Heart left ventricle (tissue), 13 donors: ENCODE results near the gene OSM.

ENCODE experiments used
- POLR2A ChIP-seq, 2 donors: fragments of 450-650 bp; IDR thresholded peaks; one replicate each; pipeline ENCODE4 v1.6.1; 2017; ENCODE audit warnings: antibody characterized with exemption in 2 of 2, mild to moderate bottlenecking in 2 of 2, moderate library complexity in 2 of 2
- TF ChIP-seq, protein P1 (sequence below), 12 donors: fragments of 200-600 bp; sonication (generic) in 4 of 12; IDR thresholded peaks; one replicate each; pipeline versions ENCODE4 v1.5.0 to v1.8.0; 2018 to 2022; ENCODE audit warnings: antibody characterized with exemption in 12 of 12, mild to moderate bottlenecking in 5 of 12
- donor health status: ischemic (EF 13 %, LVEDD 7.1; RV severe dilation, severe dysfunction).
- donor health status: DM: no; HTN: yes; CAD: no.
- donor health status: DM: no; HTN: no; CAD: no.
- donor health status: ischemic (EF 25% LVEDD 6.9; RV normal size, moderate dysfunction).
- donor health status: ischemic (EF 25% LVEDD 5.7; RV mildly dilated, moderate dysfunction).
- donor health status: ischemic (EF 35%, LVEDD 5.7; RV mildly dilated, moderate dysfunction).
- donor health status: nonischemic (EF 11% LVEDD 7.7; RV severe dilation, severe dysfunction).
- donor health status: DM: yes; HTN: yes; CAD: no.
- donor health status: PGD.
- donor health status: ischemic (EF 29% LVEDD 5.4; RV normal size, mild dysfunction).
- donor health status: nonischemic (EF 23%, LVEDD 6.1; RV moderate dilation, normal function).

DNA sequence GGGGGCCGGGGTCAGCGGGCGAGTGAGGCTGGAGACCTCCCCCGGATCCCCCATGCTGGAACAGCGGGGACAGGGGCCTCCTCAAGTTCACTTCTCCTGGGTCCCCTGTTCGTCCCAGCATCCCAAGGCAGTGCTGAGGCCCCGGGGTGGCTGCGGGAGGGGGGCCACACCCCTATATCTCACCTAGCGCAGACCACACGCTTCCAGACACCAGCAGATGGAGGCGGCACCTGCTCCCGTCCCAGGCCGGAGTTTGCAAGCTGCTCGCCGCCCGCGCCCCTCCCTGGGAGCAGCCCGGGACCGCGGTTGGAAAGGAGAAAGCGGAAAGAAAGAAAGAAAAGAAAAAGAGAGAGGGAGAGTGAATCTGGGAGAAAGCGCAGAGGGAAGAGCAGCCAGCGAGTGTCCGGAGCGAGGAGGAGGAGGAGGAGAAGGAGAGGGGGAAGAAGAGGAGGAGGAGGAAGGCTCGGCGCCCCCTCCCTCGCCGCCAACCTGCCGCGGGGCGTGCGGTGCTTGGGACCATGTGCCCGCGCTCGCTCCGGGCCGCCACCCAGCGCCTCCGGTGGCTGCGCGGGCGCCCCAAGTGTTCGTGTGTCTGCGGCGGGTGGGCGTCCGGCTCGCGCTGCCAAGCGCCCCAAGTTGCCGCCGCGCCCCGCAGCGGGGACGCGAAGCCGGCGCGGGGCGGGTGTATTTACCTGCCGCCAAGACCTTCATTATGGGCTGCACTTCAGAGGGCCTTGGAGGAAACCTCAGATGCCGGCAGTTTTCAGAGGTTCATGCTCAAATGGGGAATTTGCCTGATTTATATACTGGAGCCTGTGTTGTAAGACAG, 20.5 kb downstream of the OSM start, which contains the start of gene LIF:
- no peak for TF ChIP-seq POLR2A (IDR thresholded peaks at IDR 0.05)
- TF ChIP-seq, protein P1, sequence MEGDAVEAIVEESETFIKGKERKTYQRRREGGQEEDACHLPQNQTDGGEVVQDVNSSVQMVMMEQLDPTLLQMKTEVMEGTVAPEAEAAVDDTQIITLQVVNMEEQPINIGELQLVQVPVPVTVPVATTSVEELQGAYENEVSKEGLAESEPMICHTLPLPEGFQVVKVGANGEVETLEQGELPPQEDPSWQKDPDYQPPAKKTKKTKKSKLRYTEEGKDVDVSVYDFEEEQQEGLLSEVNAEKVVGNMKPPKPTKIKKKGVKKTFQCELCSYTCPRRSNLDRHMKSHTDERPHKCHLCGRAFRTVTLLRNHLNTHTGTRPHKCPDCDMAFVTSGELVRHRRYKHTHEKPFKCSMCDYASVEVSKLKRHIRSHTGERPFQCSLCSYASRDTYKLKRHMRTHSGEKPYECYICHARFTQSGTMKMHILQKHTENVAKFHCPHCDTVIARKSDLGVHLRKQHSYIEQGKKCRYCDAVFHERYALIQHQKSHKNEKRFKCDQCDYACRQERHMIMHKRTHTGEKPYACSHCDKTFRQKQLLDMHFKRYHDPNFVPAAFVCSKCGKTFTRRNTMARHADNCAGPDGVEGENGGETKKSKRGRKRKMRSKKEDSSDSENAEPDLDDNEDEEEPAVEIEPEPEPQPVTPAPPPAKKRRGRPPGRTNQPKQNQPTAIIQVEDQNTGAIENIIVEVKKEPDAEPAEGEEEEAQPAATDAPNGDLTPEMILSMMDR (IDR thresholded peaks at IDR 0.05) = peak in 2 of 12 donors; percentile 8 to 16
